ENCODE data around the gene TMEM107. TPM values are rescaled to one million over a fixed set of nuclear protein-coding genes. Genes with fewer than 3 reads are reported as not detected.

The TMEM107 gene
- total and polyA plus RNA-seq, 10 of the 15 experiments (the other 5 are each of a cell fraction or from before 2014, with no cell fraction given), result 7.9 to 38.7 (median 22.9) TPM

- TF ChIP-seq E4F1 (IDR thresholded peaks at IDR 0.05; ENCODE audit: borderline replicate concordance, partially characterized antibody) (peak; percentile 34), SREBF1 (IDR thresholded peaks at IDR 0.05; ENCODE audit: low read length) (no peak), DPF2 (IDR thresholded peaks at IDR 0.05) (0 out of 2 replicates have a peak, but pooled peaks have one; percentile 70), MEF2B (IDR thresholded peaks at IDR 0.05; ENCODE audit: partially characterized antibody, poor library complexity, severe bottlenecking) (peak; percentile 72), STAT1 (conservative IDR thresholded peaks at IDR 0.05) (no peak; the same call in 1 of the 2 replicates), IRF5 (IDR thresholded peaks at IDR 0.05; ENCODE audit: borderline replicate concordance) (peak; percentile 46; the same call in 1 of the 2 replicates), POLR2A (IDR thresholded peaks at IDR 0.05; ENCODE audit: low read depth, low read length) (peak; percentile 99), SIX5 (IDR thresholded peaks at IDR 0.05; ENCODE audit: low read depth, low read length, severe bottlenecking) (peak; percentile 43), ELK1 (IDR thresholded peaks at IDR 0.05; ENCODE audit: low read depth, low read length) (no peak), POLR2AphosphoS2 (IDR thresholded peaks at IDR 0.05; ENCODE audit: low read depth, low read length) (peak; percentile 100), ZNF217 (IDR thresholded peaks at IDR 0.05) (0 out of 2 replicates have a peak, but pooled peaks have one; percentile 33), RELB (IDR thresholded peaks at IDR 0.05; ENCODE audit: low read depth) (peak; percentile 90), SMAD1 (IDR thresholded peaks at IDR 0.05; ENCODE audit: low read depth, partially characterized antibody) (peak; percentile 100), TCF12 (IDR thresholded peaks at IDR 0.05; ENCODE audit: low read depth, low read length) (peak; percentile 96), PAX8 (IDR thresholded peaks at IDR 0.05) (no peak), GABPA (IDR thresholded peaks at IDR 0.05; ENCODE audit: low read depth) (peak; percentile 68), HDAC6 (IDR thresholded peaks at IDR 0.05; ENCODE audit: unreplicated experiment) (peak; percentile 99), ETV6 (conservative IDR thresholded peaks at IDR 0.05 in 1 of 2, IDR thresholded peaks at IDR 0.05 in 1 of 2; ENCODE audit: borderline replicate concordance in 1 of 2, low read depth in 1 of 2) (peak in 1 of 2 experiments; percentile 85; a peak in 1 of 4 replicates)
- TF ChIP-seq, protein P1, sequence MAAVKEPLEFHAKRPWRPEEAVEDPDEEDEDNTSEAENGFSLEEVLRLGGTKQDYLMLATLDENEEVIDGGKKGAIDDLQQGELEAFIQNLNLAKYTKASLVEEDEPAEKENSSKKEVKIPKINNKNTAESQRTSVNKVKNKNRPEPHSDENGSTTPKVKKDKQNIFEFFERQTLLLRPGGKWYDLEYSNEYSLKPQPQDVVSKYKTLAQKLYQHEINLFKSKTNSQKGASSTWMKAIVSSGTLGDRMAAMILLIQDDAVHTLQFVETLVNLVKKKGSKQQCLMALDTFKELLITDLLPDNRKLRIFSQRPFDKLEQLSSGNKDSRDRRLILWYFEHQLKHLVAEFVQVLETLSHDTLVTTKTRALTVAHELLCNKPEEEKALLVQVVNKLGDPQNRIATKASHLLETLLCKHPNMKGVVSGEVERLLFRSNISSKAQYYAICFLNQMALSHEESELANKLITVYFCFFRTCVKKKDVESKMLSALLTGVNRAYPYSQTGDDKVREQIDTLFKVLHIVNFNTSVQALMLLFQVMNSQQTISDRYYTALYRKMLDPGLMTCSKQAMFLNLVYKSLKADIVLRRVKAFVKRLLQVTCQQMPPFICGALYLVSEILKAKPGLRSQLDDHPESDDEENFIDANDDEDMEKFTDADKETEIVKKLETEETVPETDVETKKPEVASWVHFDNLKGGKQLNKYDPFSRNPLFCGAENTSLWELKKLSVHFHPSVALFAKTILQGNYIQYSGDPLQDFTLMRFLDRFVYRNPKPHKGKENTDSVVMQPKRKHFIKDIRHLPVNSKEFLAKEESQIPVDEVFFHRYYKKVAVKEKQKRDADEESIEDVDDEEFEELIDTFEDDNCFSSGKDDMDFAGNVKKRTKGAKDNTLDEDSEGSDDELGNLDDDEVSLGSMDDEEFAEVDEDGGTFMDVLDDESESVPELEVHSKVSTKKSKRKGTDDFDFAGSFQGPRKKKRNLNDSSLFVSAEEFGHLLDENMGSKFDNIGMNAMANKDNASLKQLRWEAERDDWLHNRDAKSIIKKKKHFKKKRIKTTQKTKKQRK (IDR thresholded peaks at IDR 0.05; ENCODE audit: low read depth, low read length), result peak; percentile 59; the same call in 1 of the 2 replicates
These were observed 2.9 kb downstream of the TMEM107 start (continued) for GRCh38 chr17:8173056-8173870.
